DND-41 (cell line): ENCODE results near the gene PLEK2.

Experiments
- ATAC-seq: fragments of 200-7000 bp; cut with Tn5 transposase; 3 replicates; pipeline ENCODE4 v1.9.1; 2021; ENCODE audit warnings: low read depth; ENCODE audit not compliant: insufficient read depth
- DNase-seq: peaks from one replicate; pipeline ENCODE4 v3.0.0-alpha.2; 2020
- H2AFZ ChIP-seq: 2 replicates; pipeline ENCODE4 v1.6.0; 2012; ENCODE audit warnings: low read depth, low read length
- H3K27ac ChIP-seq: 2 replicates; pipeline ENCODE4 v1.5.1; 2012; ENCODE audit warnings: low read length, inconsistent platforms
- H3K27me3 ChIP-seq: fragments of 200-600 bp; sonication (generic); 2 replicates; pipeline ENCODE4 v1.6.0; 2012; ENCODE audit warnings: low read length, mild to moderate bottlenecking, inconsistent platforms; ENCODE audit not compliant: insufficient read depth, poor library complexity
- H3K36me3 ChIP-seq: 2 replicates; pipeline ENCODE4 v1.5.1; 2012; ENCODE audit warnings: low read length, inconsistent platforms; ENCODE audit not compliant: insufficient read depth
- H3K4me1 ChIP-seq: 2 replicates; pipeline ENCODE4 v1.5.1; 2012; ENCODE audit warnings: mild to moderate bottlenecking, low read length; ENCODE audit not compliant: insufficient read depth
- H3K4me2 ChIP-seq: 2 replicates; pipeline ENCODE4 v1.6.0; 2012; ENCODE audit warnings: mild to moderate bottlenecking, moderate library complexity, low read length, inconsistent platforms; ENCODE audit not compliant: insufficient read depth
- H3K4me3 ChIP-seq, 2 experiments: fragments of 200-600 bp in 1 of 2; shearing (Covaris generic) in 1 of 2; 2 replicates each; pipeline ENCODE4 v1.5.1; 2012 to 2016; ENCODE audit warnings: inconsistent platforms in 2 of 2, low read length in 2 of 2, mild to moderate bottlenecking in 2 of 2, low read depth in 1 of 2, moderate library complexity in 1 of 2
- H3K79me2 ChIP-seq: 2 replicates; pipeline ENCODE4 v1.6.0; 2012; ENCODE audit warnings: low read length, inconsistent platforms; ENCODE audit not compliant: insufficient read depth
- H3K9ac ChIP-seq: 2 replicates; pipeline ENCODE4 v1.6.0; 2012; ENCODE audit warnings: low read depth, mild to moderate bottlenecking, inconsistent platforms, low read length, moderate library complexity
- H3K9me3 ChIP-seq: 2 replicates; pipeline ENCODE4 v1.5.1; 2012; ENCODE audit warnings: low read length, moderate library complexity, mild to moderate bottlenecking, inconsistent platforms; ENCODE audit not compliant: insufficient read depth, severe bottlenecking
- H4K20me1 ChIP-seq: 2 replicates; pipeline ENCODE4 v1.6.0; 2012; ENCODE audit warnings: low read length; ENCODE audit not compliant: insufficient read depth
- CTCF ChIP-seq: IDR thresholded peaks from 2 replicates; pipeline ENCODE4 v1.5.1; 2012; ENCODE audit warnings: borderline replicate concordance, low read length, moderate library complexity, mild to moderate bottlenecking; ENCODE audit not compliant: poor library complexity, severe bottlenecking; ENCODE audit errors: extremely low read depth
- EZH2 ChIP-seq: IDR thresholded peaks from 3 replicates; pipeline ENCODE4 v1.6.1; 2012; ENCODE audit warnings: borderline replicate concordance, low read depth, mild to moderate bottlenecking, moderate library complexity, low read length, inconsistent platforms; ENCODE audit not compliant: severe bottlenecking

The PLEK2 gene

DNA sequence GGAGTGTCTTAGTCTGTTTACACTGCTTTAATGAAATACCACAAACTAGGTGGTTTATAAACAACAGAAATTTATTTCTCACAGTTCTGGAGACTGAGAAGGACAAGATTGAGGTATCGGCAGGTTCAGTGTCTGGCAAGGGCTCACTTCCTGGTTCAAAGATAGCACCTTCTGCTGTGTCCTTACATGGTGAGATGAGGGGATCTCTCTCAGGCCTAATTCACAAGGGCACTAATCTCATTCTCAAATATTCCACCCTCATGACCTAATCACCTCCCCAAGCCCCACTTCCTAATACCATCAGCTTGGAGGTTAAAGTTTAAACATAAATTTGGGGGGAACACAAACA, 35.0 kb upstream of the PLEK2 start:
- Histone ChIP-seq H3K27ac (no peak overlapping the region), H3K4me3 (no peak overlapping the region), H3K4me1 (no peaks in the 10 kb centered on the region), H3K9me3 (no peaks in the 10 kb centered on the region), H3K36me3 (no peaks in the 10 kb centered on the region), H3K9ac (no peak overlapping the region), H3K4me2 (no peak overlapping the region), H4K20me1 (no peaks in the 10 kb centered on the region), H2AFZ (no peak overlapping the region), H3K79me2 (no peaks in the 10 kb centered on the region), H3K27me3 (peaks cover 11% of the 10 kb centered on the region)
- no peak for DNase-seq
- no peak for TF ChIP-seq EZH2
- TF ChIP-seq CTCF = no peak
- no peak for ATAC-seq

DNA sequence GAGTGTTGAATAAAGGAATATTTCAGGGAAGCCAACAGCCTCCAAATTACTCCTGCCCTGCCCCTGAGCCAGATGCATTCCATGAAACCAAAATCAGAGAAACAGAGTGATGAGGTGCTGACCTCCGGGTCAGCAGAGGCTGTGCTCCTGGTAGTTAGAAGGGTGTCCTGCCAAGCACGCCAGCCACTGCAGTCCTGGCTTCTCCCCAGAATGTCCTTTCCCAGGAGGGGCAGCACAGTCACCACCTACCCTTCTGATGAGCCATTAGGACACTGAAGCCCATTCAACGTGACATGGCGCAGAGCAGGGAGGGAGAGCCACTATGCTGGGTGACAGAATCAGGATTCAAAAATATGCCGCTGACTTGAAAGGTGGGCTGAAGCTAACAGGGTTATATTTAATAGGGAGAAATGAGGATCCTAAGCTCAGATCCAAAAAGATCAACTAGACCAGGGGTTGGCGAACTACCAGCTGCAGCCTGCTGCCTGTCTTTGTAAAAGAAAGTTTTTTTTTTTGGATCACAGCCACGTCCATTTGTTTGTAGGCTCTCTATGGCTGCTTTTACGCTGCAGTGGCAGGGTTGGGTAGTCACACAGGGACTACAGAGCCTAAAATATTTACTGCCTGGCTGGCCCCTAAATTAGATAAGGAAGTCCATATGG, 34.5 kb upstream of the PLEK2 start:
- no peak overlapping the region for H3K9ac ChIP-seq
- DNase-seq (no peak), ATAC-seq (no peak)
- no peaks in the 10 kb centered on the region for H3K9me3 ChIP-seq
- no peaks in the 10 kb centered on the region for H3K36me3 ChIP-seq
- H4K20me1 ChIP-seq = no peaks in the 10 kb centered on the region
- no peak overlapping the region for H2AFZ ChIP-seq
- peaks cover 11% of the 10 kb centered on the region for H3K27me3 ChIP-seq
- TF ChIP-seq EZH2 = no peak
- TF ChIP-seq CTCF = no peak
- H3K4me3 ChIP-seq = no peak overlapping the region
- H3K4me1 ChIP-seq = no peaks in the 10 kb centered on the region
- no peaks in the 10 kb centered on the region for H3K79me2 ChIP-seq
- H3K4me2 ChIP-seq = no peak overlapping the region
- H3K27ac ChIP-seq = no peak overlapping the region

GRCh38 chr14:67444395-67444794, 32.4 kb upstream of the PLEK2 start:
- Histone ChIP-seq H3K27me3 (peaks cover 11% of the 10 kb centered on the region), H3K27ac (no peak overlapping the region), H3K36me3 (no peaks in the 10 kb centered on the region), H3K4me1 (no peaks in the 10 kb centered on the region), H3K4me2 (no peak overlapping the region), H3K79me2 (no peaks in the 10 kb centered on the region), H3K9me3 (no peaks in the 10 kb centered on the region), H2AFZ (no peak overlapping the region), H3K9ac (no peak overlapping the region), H3K4me3 (no peak overlapping the region), H4K20me1 (no peaks in the 10 kb centered on the region)
- DNase-seq = no peak
- no peak for TF ChIP-seq CTCF
- no peak for TF ChIP-seq EZH2
- no peak for ATAC-seq
